Kidney epithelial cell (primary cell): ENCODE measurements around the gene TRPM4. TPM values are rescaled to one million over a fixed set of nuclear protein-coding genes. Genes with fewer than 3 reads are reported as not detected.

ENCODE experiments used
- DNase-seq: peaks from one replicate; pipeline ENCODE4 v3.0.0-alpha.2; 2010; ENCODE audit warnings: low read depth
- H3K27me3 ChIP-seq: 2 replicates; pipeline ENCODE4 v1.6.0; 2011; ENCODE audit warnings: low read length; ENCODE audit not compliant: control insufficient read depth, insufficient read depth
- H3K36me3 ChIP-seq: 2 replicates; pipeline ENCODE4 v1.5.1; 2011; ENCODE audit warnings: low read length; ENCODE audit not compliant: control insufficient read depth, insufficient read depth
- H3K4me3 ChIP-seq: 2 replicates; pipeline ENCODE4 v1.5.1; 2011; ENCODE audit warnings: low read depth, mild to moderate bottlenecking, control low read depth, low read length
- total RNA-seq: library from RNA; depleted of rRNA; stranded (reverse); fragments of >200 nt; gene quantifications from 2 replicates; pipeline ENCODE4 v1.2.3, GENCODE V29; 2015
- TF ChIP-seq, protein P1 (sequence below): IDR thresholded peaks from 2 replicates; pipeline ENCODE4 v1.5.1; 2011; ENCODE audit warnings: mild to moderate bottlenecking, moderate library complexity, low read length, control low read depth, inconsistent platforms; ENCODE audit not compliant: insufficient read depth, poor library complexity, severe bottlenecking

Gene TRPM4
- total RNA-seq, 1 donor from 2014 or later = 13.5 TPM

DNA sequence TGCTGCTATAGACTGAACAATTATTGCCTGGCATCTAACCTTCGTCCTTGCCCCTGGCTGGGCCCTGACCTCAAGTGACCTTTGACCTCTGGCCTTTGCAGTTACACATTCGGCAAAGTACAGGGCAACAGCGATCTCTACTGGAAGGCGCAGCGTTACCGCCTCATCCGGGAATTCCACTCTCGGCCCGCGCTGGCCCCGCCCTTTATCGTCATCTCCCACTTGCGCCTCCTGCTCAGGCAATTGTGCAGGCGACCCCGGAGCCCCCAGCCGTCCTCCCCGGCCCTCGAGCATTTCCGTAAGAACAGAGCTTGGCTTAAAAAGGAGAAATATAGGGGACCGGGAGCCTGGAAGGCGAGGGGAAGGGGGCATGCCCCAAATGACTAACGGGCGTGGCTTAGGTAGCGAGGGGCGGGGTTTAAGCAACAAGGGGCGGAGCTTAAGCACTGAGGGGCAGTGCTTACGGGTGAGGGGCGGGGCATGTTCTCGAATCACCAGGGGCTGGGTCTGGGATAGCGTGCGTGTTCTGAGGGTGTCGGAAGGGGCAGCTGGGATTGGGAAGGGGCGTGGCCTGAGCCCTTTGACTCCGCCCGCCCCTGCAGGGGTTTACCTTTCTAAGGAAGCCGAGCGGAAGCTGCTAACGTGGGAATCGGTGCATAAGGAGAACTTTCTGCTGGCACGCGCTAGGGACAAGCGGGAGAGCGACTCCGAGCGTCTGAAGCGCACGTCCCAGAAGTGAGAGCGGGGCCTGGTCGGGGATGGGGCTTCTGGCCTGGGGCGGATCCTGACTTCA, 52.7 kb downstream of the TRPM4 start:
- H3K27me3 ChIP-seq = no peaks in the 10 kb centered on the region
- TF ChIP-seq, protein P1, sequence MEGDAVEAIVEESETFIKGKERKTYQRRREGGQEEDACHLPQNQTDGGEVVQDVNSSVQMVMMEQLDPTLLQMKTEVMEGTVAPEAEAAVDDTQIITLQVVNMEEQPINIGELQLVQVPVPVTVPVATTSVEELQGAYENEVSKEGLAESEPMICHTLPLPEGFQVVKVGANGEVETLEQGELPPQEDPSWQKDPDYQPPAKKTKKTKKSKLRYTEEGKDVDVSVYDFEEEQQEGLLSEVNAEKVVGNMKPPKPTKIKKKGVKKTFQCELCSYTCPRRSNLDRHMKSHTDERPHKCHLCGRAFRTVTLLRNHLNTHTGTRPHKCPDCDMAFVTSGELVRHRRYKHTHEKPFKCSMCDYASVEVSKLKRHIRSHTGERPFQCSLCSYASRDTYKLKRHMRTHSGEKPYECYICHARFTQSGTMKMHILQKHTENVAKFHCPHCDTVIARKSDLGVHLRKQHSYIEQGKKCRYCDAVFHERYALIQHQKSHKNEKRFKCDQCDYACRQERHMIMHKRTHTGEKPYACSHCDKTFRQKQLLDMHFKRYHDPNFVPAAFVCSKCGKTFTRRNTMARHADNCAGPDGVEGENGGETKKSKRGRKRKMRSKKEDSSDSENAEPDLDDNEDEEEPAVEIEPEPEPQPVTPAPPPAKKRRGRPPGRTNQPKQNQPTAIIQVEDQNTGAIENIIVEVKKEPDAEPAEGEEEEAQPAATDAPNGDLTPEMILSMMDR = no peak
- no peaks in the 10 kb centered on the region for H3K36me3 ChIP-seq
- peak overlapping the region; percentile 33 for H3K4me3 ChIP-seq
- no peak for DNase-seq

DNA sequence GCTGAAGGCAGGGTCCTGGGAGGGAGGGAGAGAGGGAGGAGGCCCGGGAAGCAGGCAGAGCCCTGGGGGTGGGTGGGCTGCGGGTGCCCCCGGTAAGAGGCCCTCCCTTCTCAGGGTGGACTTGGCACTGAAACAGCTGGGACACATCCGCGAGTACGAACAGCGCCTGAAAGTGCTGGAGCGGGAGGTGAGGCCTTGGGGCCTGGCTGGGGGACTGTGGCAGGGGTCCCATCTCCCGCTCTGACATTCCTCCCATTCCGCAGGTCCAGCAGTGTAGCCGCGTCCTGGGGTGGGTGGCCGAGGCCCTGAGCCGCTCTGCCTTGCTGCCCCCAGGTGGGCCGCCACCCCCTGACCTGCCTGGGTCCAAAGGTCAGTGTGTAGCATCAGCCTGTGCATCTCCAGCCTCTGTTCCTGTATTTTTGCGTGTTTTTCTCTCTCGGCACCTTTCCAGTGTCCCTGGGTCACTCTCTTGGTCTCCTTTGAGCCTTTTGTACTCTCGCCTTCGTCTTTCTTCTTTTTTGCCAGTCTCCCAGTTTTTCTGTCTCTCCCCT, 53.4 kb downstream of the TRPM4 start:
- TF ChIP-seq, protein P1 = no peak
- no peak for DNase-seq
- Histone ChIP-seq H3K4me3 (peak overlapping the region; percentile 33), H3K36me3 (no peaks in the 10 kb centered on the region), H3K27me3 (no peaks in the 10 kb centered on the region)

DNA sequence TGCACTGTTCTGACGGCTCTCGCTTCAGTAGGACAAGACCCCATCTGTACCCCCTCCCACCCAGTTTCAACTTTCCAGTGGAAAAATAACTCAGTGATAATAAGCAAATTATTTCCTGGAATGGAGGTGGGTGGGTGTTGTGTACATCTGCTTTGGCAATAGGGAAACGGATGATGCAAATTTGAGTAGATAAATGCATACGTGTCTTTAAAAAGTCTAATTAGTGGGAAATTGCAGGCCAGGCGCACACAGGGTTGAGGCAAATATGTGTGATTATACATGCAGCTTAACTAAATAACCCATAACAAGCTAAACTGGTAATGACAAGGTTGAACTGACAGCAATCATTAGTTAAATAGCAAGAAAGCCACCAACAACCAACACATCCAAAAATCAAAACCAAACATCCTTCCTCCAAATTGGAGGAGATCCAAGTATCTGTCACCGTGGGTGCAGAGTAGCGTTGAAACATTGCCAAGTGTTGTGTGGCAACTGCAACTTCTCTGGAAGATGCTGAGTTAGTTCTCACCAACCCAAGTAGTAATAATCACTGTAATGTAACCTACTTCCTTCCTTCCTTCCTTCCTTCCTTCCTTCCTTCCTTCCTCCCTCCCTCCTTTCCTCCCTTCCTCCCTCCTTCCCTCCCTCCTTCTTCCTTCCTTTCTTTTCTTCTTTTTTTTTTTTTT, 54.6 kb downstream of the TRPM4 start:
- DNase-seq = no peak
- Histone ChIP-seq H3K27me3 (no peaks in the 10 kb centered on the region), H3K4me3 (no peak overlapping the region), H3K36me3 (no peaks in the 10 kb centered on the region)
- TF ChIP-seq, protein P1 = no peak

DNA sequence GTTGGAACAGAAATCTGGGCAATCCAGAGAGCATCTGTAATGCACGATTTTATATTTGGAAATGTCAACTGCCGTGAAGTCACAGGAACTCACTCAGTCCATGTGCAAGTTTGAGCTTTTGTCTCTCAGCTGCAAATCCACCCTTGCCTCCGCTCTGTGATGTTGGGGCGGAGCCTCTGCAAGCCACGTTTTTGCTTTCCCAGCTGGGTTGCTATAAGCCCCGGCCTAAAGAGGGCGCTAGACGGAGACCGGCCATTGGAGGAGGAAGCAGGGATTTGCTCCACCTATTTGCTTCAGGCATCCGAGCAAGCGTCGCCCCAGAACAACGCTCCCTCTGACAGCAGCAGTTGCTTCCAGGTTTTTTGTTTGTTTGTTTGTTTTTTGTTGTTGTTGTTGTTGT, 56.2 kb downstream of the TRPM4 start:
- TF ChIP-seq, protein P1 = peak; percentile 3
- no peaks in the 10 kb centered on the region for H3K36me3 ChIP-seq
- no peaks in the 10 kb centered on the region for H3K27me3 ChIP-seq
- no peak overlapping the region for H3K4me3 ChIP-seq
- no peak for DNase-seq

DNA sequence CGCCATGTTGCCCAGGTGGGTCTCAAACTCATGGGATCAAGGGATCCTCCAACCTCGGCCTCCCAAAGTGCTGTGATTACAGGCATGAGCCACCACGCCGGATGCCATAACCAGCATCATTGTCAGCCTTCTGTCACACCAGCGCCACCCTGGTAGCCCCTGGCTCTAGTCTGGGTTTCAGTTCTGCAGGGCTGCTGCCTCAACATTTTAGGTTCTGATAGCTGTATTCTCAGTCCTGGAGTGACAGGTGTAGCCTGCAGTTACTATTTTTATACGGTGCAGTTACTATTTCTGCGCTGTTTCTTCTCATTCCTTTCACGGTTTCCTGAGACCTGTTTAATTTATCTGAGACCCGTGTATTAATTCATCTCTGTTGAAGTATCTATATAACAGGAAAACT, 57.1 kb downstream of the TRPM4 start:
- TF ChIP-seq, protein P1 = no peak
- no peaks in the 10 kb centered on the region for H3K27me3 ChIP-seq
- DNase-seq = no peak
- H3K36me3 ChIP-seq = no peaks in the 10 kb centered on the region
- no peak overlapping the region for H3K4me3 ChIP-seq
